Liver (tissue), 9 donors: ENCODE measurements around the gene MYO5A. TPM values are rescaled to one million over a fixed set of nuclear protein-coding genes. Genes with fewer than 3 reads are reported as not detected.

ENCODE experiments used
- DNase-seq: peaks from one replicate; pipeline ENCODE4 v3.0.0-alpha.2; 2017; ENCODE audit warnings: low spot score
- H3K27ac ChIP-seq, 2 donors: one replicate each; pipeline ENCODE4 v1.7.0; 2013; ENCODE audit warnings: inconsistent platforms in 2 of 2, low read length in 2 of 2, control low read depth in 1 of 2, low read depth in 1 of 2, mild to moderate bottlenecking in 1 of 2
- H3K27me3 ChIP-seq, 4 donors: one replicate each; pipeline versions ENCODE4 v1.6.1 to v1.7.0; 2013; ENCODE audit warnings: low read length in 3 of 4, inconsistent platforms in 1 of 4, mild to moderate bottlenecking in 1 of 4, moderate library complexity in 1 of 4; ENCODE audit not compliant: control insufficient read depth in 4 of 4, insufficient read depth in 4 of 4
- H3K36me3 ChIP-seq, 4 donors: one replicate each; pipeline versions ENCODE4 v1.6.1 to v1.7.0; 2013; ENCODE audit warnings: low read length in 3 of 4, mild to moderate bottlenecking in 3 of 4, low read depth in 1 of 4, moderate library complexity in 1 of 4; ENCODE audit not compliant: control insufficient read depth in 4 of 4, insufficient read depth in 3 of 4
- H3K4me1 ChIP-seq, 4 donors: one replicate each; pipeline versions ENCODE4 v1.6.1 to v1.7.0; 2013; ENCODE audit warnings: low read length in 3 of 4, mild to moderate bottlenecking in 3 of 4, moderate library complexity in 1 of 4; ENCODE audit not compliant: control insufficient read depth in 4 of 4, insufficient read depth in 4 of 4
- H3K4me3 ChIP-seq, 3 donors: one replicate each; pipeline versions ENCODE4 v1.6.1 to v1.7.0; 2013; ENCODE audit warnings: low read length in 3 of 3, control low read depth in 1 of 3, low read depth in 1 of 3, mild to moderate bottlenecking in 1 of 3
- H3K9ac ChIP-seq, 2 donors: one replicate each; pipeline ENCODE4 v1.7.0; 2013; ENCODE audit warnings: low read length in 2 of 2, mild to moderate bottlenecking in 2 of 2, moderate library complexity in 2 of 2, control low read depth in 1 of 2, low read depth in 1 of 2
- H3K9me3 ChIP-seq, 4 donors: one replicate each; pipeline versions ENCODE4 v1.6.1 to v1.7.0; 2013; ENCODE audit warnings: low read length in 3 of 4; ENCODE audit not compliant: control insufficient read depth in 4 of 4
- EGR1 ChIP-seq, 2 donors: IDR thresholded peaks; 2 replicates each; pipeline ENCODE4 v1.6.1; 2016 to 2018; ENCODE audit warnings: antibody characterized with exemption in 2 of 2, low read depth in 2 of 2
- FOXA1 ChIP-seq: IDR thresholded peaks from 2 replicates; pipeline ENCODE4 v1.6.1; 2016; ENCODE audit warnings: antibody characterized with exemption
- FOXA2 ChIP-seq: IDR thresholded peaks from 2 replicates; pipeline ENCODE4 v1.6.1; 2016; ENCODE audit warnings: antibody characterized with exemption
- GABPA ChIP-seq, 2 donors: IDR thresholded peaks in 1 of 2; conservative IDR thresholded peaks in 1 of 2; 2 replicates each; pipeline ENCODE4 v1.6.1; 2016; ENCODE audit warnings: antibody characterized with exemption in 2 of 2, mild to moderate bottlenecking in 1 of 2, moderate library complexity in 1 of 2
- HNF4A ChIP-seq, 2 donors: conservative IDR thresholded peaks; 2 replicates each; pipeline ENCODE4 v1.6.1; 2016; ENCODE audit warnings: antibody characterized with exemption in 2 of 2, mild to moderate bottlenecking in 2 of 2
- HNF4G ChIP-seq: IDR thresholded peaks from 2 replicates; pipeline ENCODE4 v1.6.1; 2016; ENCODE audit warnings: antibody characterized with exemption
- JUND ChIP-seq, 2 donors: IDR thresholded peaks; 2 replicates each; pipeline ENCODE4 v1.6.1; 2016; ENCODE audit warnings: antibody characterized with exemption in 2 of 2
- NR2F2 ChIP-seq: IDR thresholded peaks from 2 replicates; pipeline ENCODE4 v1.6.1; 2016; ENCODE audit warnings: antibody characterized with exemption
- RAD21 ChIP-seq, 2 donors: IDR thresholded peaks; 2 replicates each; pipeline ENCODE4 v1.6.1; 2016; ENCODE audit warnings: antibody characterized with exemption in 2 of 2, mild to moderate bottlenecking in 2 of 2
- RXRA ChIP-seq, 2 donors: IDR thresholded peaks; 2 replicates each; pipeline ENCODE4 v1.6.1; 2017 to 2018; ENCODE audit warnings: antibody characterized with exemption in 2 of 2, mild to moderate bottlenecking in 1 of 2
- SP1 ChIP-seq: IDR thresholded peaks from 2 replicates; pipeline ENCODE4 v1.6.1; 2018; ENCODE audit warnings: antibody characterized with exemption, mild to moderate bottlenecking
- TAF1 ChIP-seq: conservative IDR thresholded peaks from 2 replicates; pipeline ENCODE4 v1.6.1; 2016; ENCODE audit warnings: antibody characterized with exemption, mild to moderate bottlenecking
- YY1 ChIP-seq: IDR thresholded peaks from 2 replicates; pipeline ENCODE4 v1.6.1; 2016; ENCODE audit warnings: antibody characterized with exemption, mild to moderate bottlenecking
- WGBS: extraction: QIAGEN DNeasy Blood & Tissue Kit; methylation state at CpG from one replicate; pipeline ENCODE4 v1.1.7; 2013; 5-methylcytosine and 5-hydroxymethylcytosine counted together
- polyA plus RNA-seq, 2 donors: library from polyadenylated mRNA; stranded (reverse) in 1 of 2; unstranded in 1 of 2; fragments of 200-250 nt in 1 of 2; fragments of >200 nt in 1 of 2; fragmentation: Nextera tagmentation in 1 of 2; extraction: Ambion mirVana in 1 of 2; gene quantifications; one replicate each; pipeline versions ENCODE4 v1.2.1 to v1.2.3, GENCODE V29; 2013 to 2015
- total RNA-seq, 2 donors: library from RNA; depleted of rRNA; stranded (reverse); fragments of >200 nt; gene quantifications; one replicate each; pipeline ENCODE4 v1.2.3, GENCODE V29; 2014
- TF ChIP-seq, protein P1 (sequence below): IDR thresholded peaks from 2 replicates; pipeline ENCODE4 v1.6.1; 2016; ENCODE audit warnings: antibody characterized with exemption
- TF ChIP-seq, protein P2 (sequence below): IDR thresholded peaks from 2 replicates; pipeline ENCODE4 v1.6.1; 2016; ENCODE audit warnings: antibody characterized with exemption, mild to moderate bottlenecking
- TF ChIP-seq, protein P3 (sequence below): IDR thresholded peaks from 2 replicates; pipeline ENCODE4 v1.6.1; 2016; ENCODE audit warnings: antibody characterized with exemption
- TF ChIP-seq, protein P4 (sequence below): IDR thresholded peaks from 2 replicates; pipeline ENCODE4 v1.6.1; 2016; ENCODE audit warnings: antibody characterized with exemption
- TF ChIP-seq, protein P5 (sequence below): fragments of 150-350 bp; IDR thresholded peaks from 2 replicates; pipeline ENCODE4 v1.5.1; 2017; ENCODE audit warnings: improper control_type of control experiment, low read depth, low read length; ENCODE audit not compliant: missing input control
- donor health status: healthy.
- donor health status: healthy.
- donor health status: healthy.
- donor health status: healthy.
- donor health status: healthy.

Gene MYO5A
- total and polyA plus RNA-seq, 4 donors, result 1.0 to 7.1 (median 3.0) TPM

DNA sequence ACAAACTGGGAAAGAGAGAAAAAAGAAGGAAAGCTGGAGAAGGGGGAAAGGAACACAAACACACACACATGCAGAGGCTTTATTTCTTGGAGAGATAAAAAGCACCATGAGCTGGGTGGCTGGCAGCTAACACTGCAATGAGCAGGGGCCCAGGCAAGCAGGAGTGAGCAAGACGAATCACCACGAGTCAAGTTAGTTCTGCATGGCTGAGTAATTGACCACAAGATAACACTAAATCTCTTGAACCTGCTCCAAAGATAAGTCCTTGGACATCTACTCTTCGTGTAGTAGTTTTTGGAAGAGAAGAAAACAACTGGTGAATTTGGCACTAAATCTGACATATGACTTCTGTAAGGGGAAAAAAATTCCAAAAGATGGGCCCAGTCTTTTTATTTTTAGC, 100.9 kb downstream of the MYO5A start:
- no peak for TF ChIP-seq EGR1 (IDR thresholded peaks at IDR 0.05; ENCODE audit: low read depth in 2 of 2)
- no peak for TF ChIP-seq HNF4G
- no peak for TF ChIP-seq SP1
- TF ChIP-seq RAD21 (IDR thresholded peaks at IDR 0.05), result no peak
- TF ChIP-seq, protein P1, sequence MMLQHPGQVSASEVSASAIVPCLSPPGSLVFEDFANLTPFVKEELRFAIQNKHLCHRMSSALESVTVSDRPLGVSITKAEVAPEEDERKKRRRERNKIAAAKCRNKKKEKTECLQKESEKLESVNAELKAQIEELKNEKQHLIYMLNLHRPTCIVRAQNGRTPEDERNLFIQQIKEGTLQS, result no peak
- TF ChIP-seq, protein P2, sequence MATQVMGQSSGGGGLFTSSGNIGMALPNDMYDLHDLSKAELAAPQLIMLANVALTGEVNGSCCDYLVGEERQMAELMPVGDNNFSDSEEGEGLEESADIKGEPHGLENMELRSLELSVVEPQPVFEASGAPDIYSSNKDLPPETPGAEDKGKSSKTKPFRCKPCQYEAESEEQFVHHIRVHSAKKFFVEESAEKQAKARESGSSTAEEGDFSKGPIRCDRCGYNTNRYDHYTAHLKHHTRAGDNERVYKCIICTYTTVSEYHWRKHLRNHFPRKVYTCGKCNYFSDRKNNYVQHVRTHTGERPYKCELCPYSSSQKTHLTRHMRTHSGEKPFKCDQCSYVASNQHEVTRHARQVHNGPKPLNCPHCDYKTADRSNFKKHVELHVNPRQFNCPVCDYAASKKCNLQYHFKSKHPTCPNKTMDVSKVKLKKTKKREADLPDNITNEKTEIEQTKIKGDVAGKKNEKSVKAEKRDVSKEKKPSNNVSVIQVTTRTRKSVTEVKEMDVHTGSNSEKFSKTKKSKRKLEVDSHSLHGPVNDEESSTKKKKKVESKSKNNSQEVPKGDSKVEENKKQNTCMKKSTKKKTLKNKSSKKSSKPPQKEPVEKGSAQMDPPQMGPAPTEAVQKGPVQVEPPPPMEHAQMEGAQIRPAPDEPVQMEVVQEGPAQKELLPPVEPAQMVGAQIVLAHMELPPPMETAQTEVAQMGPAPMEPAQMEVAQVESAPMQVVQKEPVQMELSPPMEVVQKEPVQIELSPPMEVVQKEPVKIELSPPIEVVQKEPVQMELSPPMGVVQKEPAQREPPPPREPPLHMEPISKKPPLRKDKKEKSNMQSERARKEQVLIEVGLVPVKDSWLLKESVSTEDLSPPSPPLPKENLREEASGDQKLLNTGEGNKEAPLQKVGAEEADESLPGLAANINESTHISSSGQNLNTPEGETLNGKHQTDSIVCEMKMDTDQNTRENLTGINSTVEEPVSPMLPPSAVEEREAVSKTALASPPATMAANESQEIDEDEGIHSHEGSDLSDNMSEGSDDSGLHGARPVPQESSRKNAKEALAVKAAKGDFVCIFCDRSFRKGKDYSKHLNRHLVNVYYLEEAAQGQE, result no peak
- no peak for TF ChIP-seq TAF1
- TF ChIP-seq GABPA (IDR thresholded peaks at IDR 0.05 in 1 of 2, conservative IDR thresholded peaks at IDR 0.05 in 1 of 2), result no peak
- TF ChIP-seq NR2F2, result no peak
- no peak for TF ChIP-seq RXRA (IDR thresholded peaks at IDR 0.05)
- TF ChIP-seq, protein P3, sequence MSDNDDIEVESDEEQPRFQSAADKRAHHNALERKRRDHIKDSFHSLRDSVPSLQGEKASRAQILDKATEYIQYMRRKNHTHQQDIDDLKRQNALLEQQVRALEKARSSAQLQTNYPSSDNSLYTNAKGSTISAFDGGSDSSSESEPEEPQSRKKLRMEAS, result no peak
- no peak for TF ChIP-seq YY1
- TF ChIP-seq HNF4A (conservative IDR thresholded peaks at IDR 0.05), result no peak
- TF ChIP-seq JUND (IDR thresholded peaks at IDR 0.05), result no peak
- TF ChIP-seq, protein P4, sequence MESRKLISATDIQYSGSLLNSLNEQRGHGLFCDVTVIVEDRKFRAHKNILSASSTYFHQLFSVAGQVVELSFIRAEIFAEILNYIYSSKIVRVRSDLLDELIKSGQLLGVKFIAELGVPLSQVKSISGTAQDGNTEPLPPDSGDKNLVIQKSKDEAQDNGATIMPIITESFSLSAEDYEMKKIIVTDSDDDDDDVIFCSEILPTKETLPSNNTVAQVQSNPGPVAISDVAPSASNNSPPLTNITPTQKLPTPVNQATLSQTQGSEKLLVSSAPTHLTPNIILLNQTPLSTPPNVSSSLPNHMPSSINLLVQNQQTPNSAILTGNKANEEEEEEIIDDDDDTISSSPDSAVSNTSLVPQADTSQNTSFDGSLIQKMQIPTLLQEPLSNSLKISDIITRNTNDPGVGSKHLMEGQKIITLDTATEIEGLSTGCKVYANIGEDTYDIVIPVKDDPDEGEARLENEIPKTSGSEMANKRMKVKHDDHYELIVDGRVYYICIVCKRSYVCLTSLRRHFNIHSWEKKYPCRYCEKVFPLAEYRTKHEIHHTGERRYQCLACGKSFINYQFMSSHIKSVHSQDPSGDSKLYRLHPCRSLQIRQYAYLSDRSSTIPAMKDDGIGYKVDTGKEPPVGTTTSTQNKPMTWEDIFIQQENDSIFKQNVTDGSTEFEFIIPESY, result no peak
- TF ChIP-seq, protein P5, sequence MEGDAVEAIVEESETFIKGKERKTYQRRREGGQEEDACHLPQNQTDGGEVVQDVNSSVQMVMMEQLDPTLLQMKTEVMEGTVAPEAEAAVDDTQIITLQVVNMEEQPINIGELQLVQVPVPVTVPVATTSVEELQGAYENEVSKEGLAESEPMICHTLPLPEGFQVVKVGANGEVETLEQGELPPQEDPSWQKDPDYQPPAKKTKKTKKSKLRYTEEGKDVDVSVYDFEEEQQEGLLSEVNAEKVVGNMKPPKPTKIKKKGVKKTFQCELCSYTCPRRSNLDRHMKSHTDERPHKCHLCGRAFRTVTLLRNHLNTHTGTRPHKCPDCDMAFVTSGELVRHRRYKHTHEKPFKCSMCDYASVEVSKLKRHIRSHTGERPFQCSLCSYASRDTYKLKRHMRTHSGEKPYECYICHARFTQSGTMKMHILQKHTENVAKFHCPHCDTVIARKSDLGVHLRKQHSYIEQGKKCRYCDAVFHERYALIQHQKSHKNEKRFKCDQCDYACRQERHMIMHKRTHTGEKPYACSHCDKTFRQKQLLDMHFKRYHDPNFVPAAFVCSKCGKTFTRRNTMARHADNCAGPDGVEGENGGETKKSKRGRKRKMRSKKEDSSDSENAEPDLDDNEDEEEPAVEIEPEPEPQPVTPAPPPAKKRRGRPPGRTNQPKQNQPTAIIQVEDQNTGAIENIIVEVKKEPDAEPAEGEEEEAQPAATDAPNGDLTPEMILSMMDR, result no peak
- no peak for TF ChIP-seq FOXA2
- no peak for TF ChIP-seq FOXA1
- no peak for DNase-seq
- no peak overlapping the region for H3K4me3 ChIP-seq
- H3K36me3 ChIP-seq, result no peaks in the 10 kb centered on the region
- H3K27me3 ChIP-seq, result no peaks in the 10 kb centered on the region
- no peaks in the 10 kb centered on the region for H3K4me1 ChIP-seq
- H3K9ac ChIP-seq, result no peak overlapping the region
- 66% methylated on average over 3 of the region's 3 CpGs for WGBS
- H3K27ac ChIP-seq, result no peak overlapping the region
- no peaks in the 10 kb centered on the region for H3K9me3 ChIP-seq
